RWPE1 (cell line): ENCODE results near the gene LMO4.

ENCODE experiments used
- CTCF ChIA-PET: fragments of 350-600 bp; sonication (Branson Sonifier 250); formaldehyde crosslinking; extraction: SDS; loops from one replicate; lab custom pipeline; 2021; lab: Yijun Ruan, JAX
- POLR2A ChIA-PET: fragments of 400-600 bp; formaldehyde crosslinking; extraction: SDS; loops from one replicate; lab custom pipeline; 2020; ENCODE audit warnings: antibody characterized with exemption; ENCODE audit not compliant: low non-redundant PET; lab: Yijun Ruan, JAX
- DNase-seq: peaks from one replicate; pipeline ENCODE4 v3.0.0; 2012; ENCODE audit warnings: low spot score
- H3K27ac ChIP-seq: fragments of 450-650 bp; 2 replicates; pipeline ENCODE4 v1.5.1; 2017
- TF ChIP-seq, protein P1 (sequence below): fragments of 450-650 bp; conservative IDR thresholded peaks from 2 replicates; pipeline ENCODE4 v1.5.1; 2017; ENCODE audit warnings: low read depth, mild to moderate bottlenecking

LMO4 gene, protein sequence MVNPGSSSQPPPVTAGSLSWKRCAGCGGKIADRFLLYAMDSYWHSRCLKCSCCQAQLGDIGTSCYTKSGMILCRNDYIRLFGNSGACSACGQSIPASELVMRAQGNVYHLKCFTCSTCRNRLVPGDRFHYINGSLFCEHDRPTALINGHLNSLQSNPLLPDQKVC

DNA sequence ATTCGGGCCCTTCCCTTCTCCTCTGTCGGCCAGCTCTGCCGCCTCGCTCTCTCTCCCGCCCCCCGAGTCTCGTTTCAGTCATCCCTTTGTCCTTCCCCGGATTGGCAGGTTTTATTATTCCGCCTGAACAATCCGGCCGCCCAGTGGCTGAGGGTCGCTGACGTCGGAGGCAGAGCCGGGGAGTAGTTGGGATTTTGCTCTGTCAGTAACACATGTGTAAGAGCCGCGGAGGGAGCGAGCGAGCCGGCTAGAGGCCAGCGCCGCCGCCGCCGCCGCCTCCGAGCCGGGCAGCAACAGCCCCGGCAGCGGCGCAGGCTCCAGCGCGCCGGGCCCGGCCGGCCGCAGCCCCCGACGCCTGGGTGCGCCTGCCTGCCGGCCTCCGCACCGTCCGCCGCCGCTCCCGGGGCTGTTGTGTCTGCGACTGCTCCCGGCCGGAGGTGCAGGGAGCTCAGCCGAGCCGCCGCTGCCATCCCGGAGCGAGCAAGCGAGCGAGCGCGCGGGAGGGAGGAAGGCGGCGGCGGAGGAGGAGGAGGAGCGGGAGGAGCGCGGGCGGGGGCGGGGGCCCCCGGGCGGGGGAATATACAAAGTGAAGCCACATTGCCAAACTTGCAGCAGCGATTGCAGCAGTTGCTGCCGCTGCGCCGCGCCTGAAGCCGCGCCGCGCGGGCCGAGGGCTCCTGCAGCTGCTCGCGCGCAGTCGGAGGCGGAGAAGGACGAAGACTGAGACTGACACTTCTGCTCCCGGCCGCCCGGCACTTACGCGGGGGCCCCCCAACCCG, at the start of gene LMO4:
LMO4 (plus strand) TSS at position 609 of the 779 bp plus-strand sequence. CDS start 3,136 bp downstream, outside the sequence.
- peak within 1 kb of the TSS; percentile 94 for H3K27ac ChIP-seq
- TF ChIP-seq, protein P1, sequence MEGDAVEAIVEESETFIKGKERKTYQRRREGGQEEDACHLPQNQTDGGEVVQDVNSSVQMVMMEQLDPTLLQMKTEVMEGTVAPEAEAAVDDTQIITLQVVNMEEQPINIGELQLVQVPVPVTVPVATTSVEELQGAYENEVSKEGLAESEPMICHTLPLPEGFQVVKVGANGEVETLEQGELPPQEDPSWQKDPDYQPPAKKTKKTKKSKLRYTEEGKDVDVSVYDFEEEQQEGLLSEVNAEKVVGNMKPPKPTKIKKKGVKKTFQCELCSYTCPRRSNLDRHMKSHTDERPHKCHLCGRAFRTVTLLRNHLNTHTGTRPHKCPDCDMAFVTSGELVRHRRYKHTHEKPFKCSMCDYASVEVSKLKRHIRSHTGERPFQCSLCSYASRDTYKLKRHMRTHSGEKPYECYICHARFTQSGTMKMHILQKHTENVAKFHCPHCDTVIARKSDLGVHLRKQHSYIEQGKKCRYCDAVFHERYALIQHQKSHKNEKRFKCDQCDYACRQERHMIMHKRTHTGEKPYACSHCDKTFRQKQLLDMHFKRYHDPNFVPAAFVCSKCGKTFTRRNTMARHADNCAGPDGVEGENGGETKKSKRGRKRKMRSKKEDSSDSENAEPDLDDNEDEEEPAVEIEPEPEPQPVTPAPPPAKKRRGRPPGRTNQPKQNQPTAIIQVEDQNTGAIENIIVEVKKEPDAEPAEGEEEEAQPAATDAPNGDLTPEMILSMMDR = no peak
- DNase-seq = peak; percentile 93
- ChIA-PET CTCF (interaction anchor here (0.6 to 0.7 kb wide), 2 partner anchors 1510 to 1560 kb away, joined by 3 read pairs; no protein-coding TSS in a partner anchor), POLR2A (no interaction called here)

DNA sequence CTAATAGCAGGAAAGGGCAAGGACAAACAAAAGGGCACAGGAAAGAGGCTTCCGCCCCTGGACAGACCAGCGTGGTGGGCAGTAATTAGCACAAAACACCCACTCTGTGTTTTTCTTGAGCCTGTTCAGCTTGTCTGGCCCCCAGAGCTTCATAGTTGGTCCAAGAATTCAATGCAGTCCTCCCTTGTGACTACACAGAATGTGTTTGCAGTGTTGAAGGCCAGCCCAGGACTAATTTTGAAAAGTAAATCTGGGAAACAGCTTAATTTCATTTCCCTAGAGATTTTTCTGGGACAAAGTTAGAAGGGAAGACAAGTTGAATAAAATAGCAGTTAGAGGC, 49.2 kb upstream of the LMO4 start:
- POLR2A ChIA-PET = no interaction called here
- CTCF ChIA-PET = interaction anchor here (0.6 kb wide), 1 partner anchor 456 kb away, joined by 3 read pairs; no protein-coding TSS in a partner anchor
- DNase-seq = no peak
- TF ChIP-seq, protein P1 = no peak
- no peak overlapping the region for H3K27ac ChIP-seq

DNA sequence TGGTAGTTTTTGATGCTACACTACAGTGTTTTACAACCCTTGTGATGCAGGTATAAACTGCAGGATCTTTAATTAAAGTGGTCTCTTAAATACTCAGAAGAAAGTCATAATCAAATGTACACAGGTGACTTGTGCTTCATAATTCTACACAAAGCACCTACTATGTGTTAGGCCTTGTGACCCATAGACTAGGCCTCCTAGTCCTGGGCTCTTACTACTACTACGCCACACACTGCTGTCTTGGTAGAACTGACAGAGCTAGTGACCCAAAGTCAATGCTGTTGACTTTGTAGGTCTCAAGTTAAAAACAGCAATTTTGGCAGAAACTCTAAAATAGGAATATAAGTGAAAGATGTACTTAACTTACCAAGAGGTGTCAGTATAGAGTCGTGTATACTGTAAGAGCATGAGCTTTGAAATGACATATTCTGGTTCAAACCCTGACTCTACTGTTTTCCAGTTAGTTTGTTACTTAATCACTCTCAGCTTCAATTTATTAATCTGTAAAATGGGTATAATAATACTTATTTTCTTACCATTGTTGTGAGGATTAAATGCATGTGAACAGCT, 48.6 kb upstream of the LMO4 start:
- CTCF ChIA-PET = interaction anchor here (0.6 kb wide), 1 partner anchor 456 kb away, joined by 3 read pairs; no protein-coding TSS in a partner anchor
- DNase-seq = no peak
- TF ChIP-seq, protein P1 = no peak
- H3K27ac ChIP-seq = no peak overlapping the region
- POLR2A ChIA-PET = no interaction called here

DNA sequence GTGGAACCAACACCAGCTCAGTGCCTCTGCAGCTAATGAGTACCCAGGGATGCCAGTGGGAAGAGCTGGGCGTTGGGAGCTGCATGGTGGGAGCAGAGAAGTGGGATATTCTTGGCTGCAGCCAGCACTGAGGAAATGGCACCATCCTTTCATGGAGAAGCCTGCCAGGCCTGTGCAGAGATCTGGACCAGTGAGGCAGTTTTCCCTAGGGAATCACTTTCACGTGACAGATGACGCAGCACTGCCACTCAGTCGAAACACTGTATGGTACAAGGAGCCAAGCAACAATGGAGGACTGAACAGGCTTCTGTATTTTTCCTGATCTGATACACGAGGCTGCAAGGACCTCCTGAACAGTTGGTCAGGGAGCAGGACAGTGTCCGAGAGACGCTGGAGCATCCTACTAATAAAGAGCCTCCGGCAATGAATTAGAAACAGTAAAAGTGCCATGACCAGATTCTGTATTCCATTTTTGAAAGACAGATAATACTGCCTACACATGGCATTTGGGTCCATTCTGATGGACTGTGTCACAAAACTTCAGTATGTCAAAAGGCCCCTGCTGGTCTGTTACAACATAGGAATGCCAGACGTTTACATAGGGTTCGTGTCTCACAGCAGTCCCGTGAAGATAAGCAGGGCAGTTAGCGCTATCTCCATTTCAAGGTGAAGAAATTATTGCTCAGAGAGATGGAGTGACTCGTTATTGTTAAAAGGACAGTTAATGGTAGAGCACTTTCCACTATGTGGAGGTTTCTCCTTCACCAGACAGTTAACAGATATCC, 44.0 kb upstream of the LMO4 start:
- DNase-seq = no peak
- ChIA-PET CTCF (interaction anchor here (0.6 kb wide), 1 partner anchor 322 kb away, joined by 3 read pairs; no protein-coding TSS in a partner anchor), POLR2A (no interaction called here)

DNA sequence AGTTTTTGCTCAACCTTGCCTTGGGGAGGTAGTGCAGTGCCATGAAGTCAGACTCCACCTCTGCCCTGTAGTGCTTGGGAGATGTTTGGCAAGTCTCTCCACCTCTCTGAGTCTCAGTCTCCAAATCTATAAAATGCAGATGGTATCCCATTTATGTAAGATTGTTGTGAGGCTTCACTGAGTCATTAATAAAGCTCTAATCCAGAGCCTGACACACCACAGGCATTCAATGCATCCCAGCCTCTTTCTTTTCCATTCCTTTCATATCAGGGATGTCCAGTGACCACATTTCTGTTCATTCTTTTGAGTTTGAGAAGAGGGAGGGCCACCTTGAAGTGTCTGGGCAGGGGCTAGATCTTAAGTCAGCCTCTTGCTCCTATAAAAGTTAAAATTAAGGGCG, 37.6 kb upstream of the LMO4 start:
- CTCF ChIA-PET = interaction anchor here (0.6 kb wide), 1 partner anchor 1217 kb away, joined by 3 read pairs; no protein-coding TSS in a partner anchor
- H3K27ac ChIP-seq = no peak overlapping the region
- POLR2A ChIA-PET = no interaction called here
- no peak for DNase-seq
- TF ChIP-seq, protein P1 = no peak

More for the DNA sequence above, 44.0 kb upstream of the LMO4 start:
- no peak overlapping the region for H3K27ac ChIP-seq
- TF ChIP-seq, protein P1 = no peak
